Spleen (tissue), 11 donors: ENCODE results near the gene CABP1. TPM values are rescaled to one million over a fixed set of nuclear protein-coding genes. Genes with fewer than 3 reads are reported as not detected.
A peak's percentile ranks its signal among the peaks of the same experiment; 100 is the strongest.

Experiments used
- DNase-seq: peaks from one replicate; pipeline ENCODE4 v3.0.0-alpha.2; 2020
- H3K27ac ChIP-seq, 8 donors: fragments of 200-600 bp; sonication (generic) in 7 of 8; 1 replicate in 4 of 8; 2 replicates in 4 of 8; pipeline versions ENCODE4 v1.5.0 to v1.8.0; 2016 to 2021; ENCODE audit warnings: inconsistent platforms in 4 of 8, mild to moderate bottlenecking in 4 of 8, moderate library complexity in 1 of 8
- H3K27me3 ChIP-seq, 7 donors: fragments of 200-600 bp; sonication (generic) in 6 of 7; replicated peaks in 1 of 7; 1 replicate in 4 of 7; 2 replicates in 3 of 7; pipeline versions ENCODE4 v1.5.0 to v1.8.0; 2016 to 2021; ENCODE audit warnings: inconsistent platforms in 3 of 7, mild to moderate bottlenecking in 1 of 7
- H3K36me3 ChIP-seq, 6 donors: fragments of 200-600 bp; sonication (generic) in 5 of 6; 1 replicate in 4 of 6; 2 replicates in 2 of 6; pipeline versions ENCODE4 v1.5.0 to v1.8.0; 2016 to 2021; ENCODE audit warnings: inconsistent platforms in 2 of 6
- H3K4me1 ChIP-seq, 6 donors: fragments of 200-600 bp; sonication (generic) in 5 of 6; 1 replicate in 3 of 6; 2 replicates in 3 of 6; pipeline versions ENCODE4 v1.5.0 to v1.8.0; 2016 to 2021; ENCODE audit warnings: inconsistent platforms in 3 of 6
- H3K4me3 ChIP-seq, 8 donors: fragments of 200-600 bp; sonication (generic) in 7 of 8; 1 replicate in 4 of 8; 2 replicates in 4 of 8; pipeline versions ENCODE4 v1.5.0 to v1.8.0; 2016 to 2021; ENCODE audit warnings: inconsistent platforms in 4 of 8, mild to moderate bottlenecking in 4 of 8, moderate library complexity in 2 of 8
- H3K9me3 ChIP-seq, 8 donors: fragments of 200-600 bp; sonication (generic) in 7 of 8; 1 replicate in 4 of 8; 2 replicates in 4 of 8; pipeline versions ENCODE4 v1.5.0 to v1.8.0; 2016 to 2021; ENCODE audit warnings: inconsistent platforms in 4 of 8
- POLR2A ChIP-seq, 3 donors: fragments of 450-650 bp; IDR thresholded peaks; one replicate each; pipeline ENCODE4 v1.5.1; 2017; ENCODE audit warnings: antibody characterized with exemption in 3 of 3, mild to moderate bottlenecking in 1 of 3
- POLR2AphosphoS5 ChIP-seq, 3 donors: sonication (generic); formaldehyde crosslinking; IDR thresholded peaks; one replicate each; pipeline ENCODE4 v1.5.1; 2017; ENCODE audit warnings: antibody characterized with exemption in 3 of 3
- WGBS, 5 donors: extraction: QIAGEN DNeasy Blood & Tissue Kit in 3 of 5; methylation state at CpG; one replicate each; pipeline versions ENCODE4 v1.1.5 to v1.1.7; 2013 to 2018; 5-methylcytosine and 5-hydroxymethylcytosine counted together
- intact Hi-C: fragments of 100-400 bp; cut with DNase I; formaldehyde crosslinking; loops from one replicate; pipeline ENCODE4 v1.15.0; 2023; ENCODE audit warnings: low total_unique reads
- polyA plus RNA-seq, 3 donors: library from polyadenylated mRNA; stranded (reverse); fragments of 200-250 nt; gene quantifications; one replicate each; pipeline ENCODE4 v1.2.1, GENCODE V29; 2013
- total RNA-seq, 7 donors: library from RNA; depleted of rRNA in 3 of 7; stranded (reverse); fragments of >200 nt in 3 of 7; fragmentation: NEBNext Ultra II Directional in 4 of 7; extraction: Animal tissue kit (Norgen Biotek cat#: 25700) in 4 of 7; gene quantifications; one replicate each; pipeline versions ENCODE4 v1.1.0 to v1.2.1, GENCODE V29; 2016 to 2021
- TF ChIP-seq, protein P1 (sequence below), 11 experiments: fragments of 200-600 bp in 7 of 11; fragments of 450-650 bp in 4 of 11; sonication (generic) in 4 of 11; IDR thresholded peaks in 8 of 11; conservative IDR thresholded peaks in 3 of 11; 1 replicate in 7 of 11; 2 replicates in 4 of 11; pipeline versions ENCODE4 v1.4.0 to v1.8.0; 2016 to 2021; ENCODE audit warnings: antibody characterized with exemption in 11 of 11, inconsistent platforms in 4 of 11, mild to moderate bottlenecking in 1 of 11
- donor health status: healthy with polysubstance abuse.
- donor health status: DM: no; HTN: no; CAD: no; lungs with moderate emphysema.
- donor health status: DM: no; HTN: no; CAD: no.
- donor health status: Bipolar disorder and iron deficiency.
- donor health status: healthy.
- donor health status: DM: no; HTN: no; CAD: no.
- donor health status: DM: yes; HTN: yes; CAD: no.

The CABP1 gene
- total and polyA plus RNA-seq, 10 donors = 0.27 to 2.8 (median 0.60) TPM; not detected in 1

DNA sequence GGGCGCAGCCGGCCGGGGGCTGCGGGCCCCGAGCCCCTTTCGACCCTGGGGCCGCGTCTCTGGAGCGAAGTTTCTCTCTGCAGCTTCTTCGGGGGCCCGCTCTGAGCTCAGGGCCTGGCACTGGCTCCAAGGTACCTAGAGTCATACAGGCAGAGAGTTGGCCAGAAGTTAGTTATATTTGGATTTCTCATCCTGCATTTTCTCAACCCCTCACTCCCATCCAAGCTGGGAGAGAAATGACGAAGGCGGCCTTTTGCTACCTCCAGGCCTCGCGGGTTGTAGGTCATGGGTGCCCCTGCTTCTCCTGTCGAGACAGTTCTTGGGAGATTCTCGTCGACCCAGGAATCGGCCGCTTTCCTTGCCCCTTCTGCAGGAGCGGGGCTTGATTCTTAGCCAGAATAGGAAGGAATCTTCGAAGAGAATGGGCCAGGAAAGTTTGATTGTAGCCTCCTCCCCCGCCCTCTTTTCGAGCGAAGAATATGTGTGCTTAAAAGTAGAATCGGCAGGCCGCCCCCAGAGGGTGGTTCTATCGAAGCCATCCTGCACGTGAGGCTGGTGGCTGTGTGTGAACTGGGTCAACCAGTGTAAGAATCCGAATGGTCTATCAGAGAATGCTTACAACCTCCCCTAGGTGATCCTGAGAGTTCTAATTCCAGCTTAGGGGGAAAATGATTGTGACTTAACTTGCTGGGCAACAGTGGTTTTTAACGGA is 47.3 kb downstream of the CABP1 start:
- intact Hi-C loops = no loop called here
- DNase-seq = peak; percentile 79
- TF ChIP-seq, protein P1, sequence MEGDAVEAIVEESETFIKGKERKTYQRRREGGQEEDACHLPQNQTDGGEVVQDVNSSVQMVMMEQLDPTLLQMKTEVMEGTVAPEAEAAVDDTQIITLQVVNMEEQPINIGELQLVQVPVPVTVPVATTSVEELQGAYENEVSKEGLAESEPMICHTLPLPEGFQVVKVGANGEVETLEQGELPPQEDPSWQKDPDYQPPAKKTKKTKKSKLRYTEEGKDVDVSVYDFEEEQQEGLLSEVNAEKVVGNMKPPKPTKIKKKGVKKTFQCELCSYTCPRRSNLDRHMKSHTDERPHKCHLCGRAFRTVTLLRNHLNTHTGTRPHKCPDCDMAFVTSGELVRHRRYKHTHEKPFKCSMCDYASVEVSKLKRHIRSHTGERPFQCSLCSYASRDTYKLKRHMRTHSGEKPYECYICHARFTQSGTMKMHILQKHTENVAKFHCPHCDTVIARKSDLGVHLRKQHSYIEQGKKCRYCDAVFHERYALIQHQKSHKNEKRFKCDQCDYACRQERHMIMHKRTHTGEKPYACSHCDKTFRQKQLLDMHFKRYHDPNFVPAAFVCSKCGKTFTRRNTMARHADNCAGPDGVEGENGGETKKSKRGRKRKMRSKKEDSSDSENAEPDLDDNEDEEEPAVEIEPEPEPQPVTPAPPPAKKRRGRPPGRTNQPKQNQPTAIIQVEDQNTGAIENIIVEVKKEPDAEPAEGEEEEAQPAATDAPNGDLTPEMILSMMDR (IDR thresholded peaks at IDR 0.05 in 8 of 11, conservative IDR thresholded peaks at IDR 0.05 in 3 of 11) = no peak
- TF ChIP-seq POLR2AphosphoS5 (IDR thresholded peaks at IDR 0.05) (no peak), POLR2A (IDR thresholded peaks at IDR 0.05) (no peak)
- Histone ChIP-seq H3K27ac (peak overlapping the region; percentile 86 to 96 (median 93)), H3K9me3 (no peaks in the 10 kb centered on the region), H3K27me3 (no peaks in the 10 kb centered on the region), H3K4me3 (peak overlapping the region; percentile 81 to 98 (median 95)), H3K4me1 (peaks cover 40 to 79% (median 69%) of the 10 kb centered on the region in 6 donors), H3K36me3 (peaks cover 0 to 1% (median 0%) of the 10 kb centered on the region in 6 donors)
- 0 to 1% (median 0%) methylated on average over 22 to 31 of the region's 31 CpGs for WGBS, 5 donors

DNA sequence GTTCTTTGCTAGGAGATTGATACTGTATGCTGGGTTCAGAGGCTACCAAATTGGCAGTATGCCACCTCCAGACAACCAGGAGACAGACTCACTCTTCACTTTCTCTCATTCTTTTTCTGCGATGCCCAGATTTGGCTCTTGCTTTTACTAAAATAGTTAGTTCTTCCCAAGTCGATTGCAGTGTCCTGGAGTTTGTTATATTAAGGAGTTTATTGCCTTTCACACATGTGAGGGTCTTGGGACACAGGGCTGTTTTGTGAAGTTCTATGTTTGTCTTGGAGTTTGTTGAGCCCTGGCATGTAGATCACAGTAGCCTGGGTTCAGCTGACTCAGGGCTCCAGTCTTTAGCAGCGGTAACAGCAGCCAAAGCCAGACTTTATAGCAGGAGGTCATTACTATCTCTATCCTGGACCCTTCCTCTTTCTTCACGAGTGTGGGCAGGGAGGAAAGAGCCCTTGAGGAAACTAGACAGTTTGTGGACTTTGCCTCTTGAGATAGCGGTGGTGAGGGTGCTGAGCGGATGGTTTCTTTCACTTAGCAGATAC is 48.2 kb downstream of the CABP1 start:
- Histone ChIP-seq H3K4me3 (peak overlapping the region; percentile 81 to 98 (median 95)), H3K4me1 (peaks cover 40 to 85% (median 70%) of the 10 kb centered on the region in 6 donors), H3K36me3 (peaks cover 0 to 10% (median 3%) of the 10 kb centered on the region in 6 donors), H3K27ac (peak overlapping the region in 5 of 8 donors; percentile 92 to 96 (median 93)), H3K9me3 (no peaks in the 10 kb centered on the region), H3K27me3 (no peaks in the 10 kb centered on the region)
- no peak for DNase-seq
- WGBS, 5 donors = 10 to 23% (median 18%) methylated on average over 6 of the region's 6 CpGs
- intact Hi-C loops = no loop called here
- TF ChIP-seq, protein P1 (IDR thresholded peaks at IDR 0.05 in 8 of 11, conservative IDR thresholded peaks at IDR 0.05 in 3 of 11) = no peak
- TF ChIP-seq POLR2A (IDR thresholded peaks at IDR 0.05) = no peak
- TF ChIP-seq POLR2AphosphoS5 (IDR thresholded peaks at IDR 0.05) = no peak

DNA sequence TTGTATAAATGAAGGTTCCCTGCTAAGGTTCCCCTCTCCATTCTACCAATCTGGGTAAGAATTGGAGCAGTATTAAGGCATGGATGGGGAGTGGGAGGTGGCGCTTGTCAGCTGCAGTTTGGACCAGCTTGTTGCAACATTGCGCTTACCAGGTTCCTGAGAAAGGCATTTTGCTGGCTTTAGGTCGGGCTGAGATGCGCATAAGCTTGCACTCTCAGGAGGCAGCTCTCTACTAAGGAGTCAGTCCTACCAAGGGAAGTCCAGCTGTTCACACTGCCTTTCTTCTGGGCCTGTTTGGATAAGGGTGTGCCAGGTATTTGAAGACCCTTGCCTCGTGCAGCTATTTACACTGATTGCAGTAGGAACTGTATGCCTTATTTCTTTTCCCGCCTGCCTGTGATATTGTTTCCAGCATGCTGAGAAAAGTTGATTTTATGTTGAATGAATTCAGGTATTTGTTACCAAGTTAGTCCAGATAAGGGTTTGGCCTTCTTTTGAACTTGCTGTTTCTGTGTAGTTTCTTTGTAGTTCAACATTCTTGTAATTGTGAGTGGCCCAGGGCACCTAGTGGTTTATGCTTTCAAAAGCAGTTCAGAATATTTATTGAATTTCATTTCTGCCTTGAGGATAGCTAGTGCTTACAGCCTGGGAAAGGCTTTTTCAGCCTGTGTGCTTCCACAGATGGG is 49.1 kb downstream of the CABP1 start:
- intact Hi-C loops = no loop called here
- peaks cover 40 to 89% (median 66%) of the 10 kb centered on the region in 6 donors for H3K4me1 ChIP-seq
- no peak for DNase-seq
- peaks cover 1 to 19% (median 11%) of the 10 kb centered on the region in 6 donors for H3K36me3 ChIP-seq
- TF ChIP-seq, protein P1 (IDR thresholded peaks at IDR 0.05 in 8 of 11, conservative IDR thresholded peaks at IDR 0.05 in 3 of 11) = no peak
- no peak for TF ChIP-seq POLR2A (IDR thresholded peaks at IDR 0.05)
- no peak for TF ChIP-seq POLR2AphosphoS5 (IDR thresholded peaks at IDR 0.05)
- no peaks in the 10 kb centered on the region for H3K27me3 ChIP-seq
- H3K9me3 ChIP-seq = no peaks in the 10 kb centered on the region
- H3K4me3 ChIP-seq = peak overlapping the region in 5 of 8 donors; percentile 81 to 97 (median 91)
- 64 to 85% (median 68%) methylated on average over 6 of the region's 6 CpGs for WGBS, 5 donors
- H3K27ac ChIP-seq = peak overlapping the region in 3 of 8 donors; percentile 93 to 96 (median 93)

DNA sequence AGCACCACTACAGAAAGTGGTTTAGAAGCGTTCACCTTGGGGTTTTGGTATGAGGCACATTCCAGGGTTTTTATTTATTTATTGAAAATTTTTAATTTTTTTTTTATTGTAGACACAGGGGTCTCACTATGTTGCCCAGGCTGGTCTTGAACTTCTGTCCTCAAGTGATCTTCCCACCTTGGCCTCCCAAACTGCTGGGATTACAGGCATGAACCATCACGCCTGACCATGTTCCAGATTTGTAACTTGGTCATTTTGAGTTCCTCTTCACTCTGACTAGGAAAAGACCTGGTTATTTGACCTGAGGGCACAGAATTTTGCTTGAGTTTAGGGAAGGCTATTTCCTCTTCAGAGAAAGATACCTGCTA is 49.6 kb downstream of the CABP1 start:
- peak overlapping the region in 1 of 8 donors; percentile 97 for H3K4me3 ChIP-seq
- H3K36me3 ChIP-seq = peaks cover 6 to 24% (median 16%) of the 10 kb centered on the region in 6 donors
- H3K9me3 ChIP-seq = no peaks in the 10 kb centered on the region
- intact Hi-C loops = no loop called here
- H3K4me1 ChIP-seq = peaks cover 40 to 89% (median 61%) of the 10 kb centered on the region in 6 donors
- no peaks in the 10 kb centered on the region for H3K27me3 ChIP-seq
- TF ChIP-seq POLR2A (IDR thresholded peaks at IDR 0.05) (no peak), POLR2AphosphoS5 (IDR thresholded peaks at IDR 0.05) (no peak)
- TF ChIP-seq, protein P1 (IDR thresholded peaks at IDR 0.05 in 8 of 11, conservative IDR thresholded peaks at IDR 0.05 in 3 of 11) = no peak
- H3K27ac ChIP-seq = no peak overlapping the region
- no peak for DNase-seq
- WGBS, 5 donors = 84 to 97% (median 89%) methylated on average over 2 of the region's 2 CpGs
